Testis (tissue), 2 donors: Measurements from ENCODE around the gene SLC2A5.

Experiments
- POLR2A ChIP-seq: fragments of 450-650 bp; IDR thresholded peaks from one replicate; pipeline ENCODE4 v1.6.1; 2017; ENCODE audit warnings: antibody characterized with exemption, mild to moderate bottlenecking, moderate library complexity
- TF ChIP-seq, protein P1 (sequence below), 3 experiments: fragments of 450-650 bp in 2 of 3; fragments of 200-600 bp in 1 of 3; sonication (generic) in 1 of 3; IDR thresholded peaks; one replicate each; pipeline ENCODE4 v1.5.1; 2016 to 2019; ENCODE audit warnings: antibody characterized with exemption in 3 of 3, mild to moderate bottlenecking in 2 of 3, moderate library complexity in 1 of 3

DNA sequence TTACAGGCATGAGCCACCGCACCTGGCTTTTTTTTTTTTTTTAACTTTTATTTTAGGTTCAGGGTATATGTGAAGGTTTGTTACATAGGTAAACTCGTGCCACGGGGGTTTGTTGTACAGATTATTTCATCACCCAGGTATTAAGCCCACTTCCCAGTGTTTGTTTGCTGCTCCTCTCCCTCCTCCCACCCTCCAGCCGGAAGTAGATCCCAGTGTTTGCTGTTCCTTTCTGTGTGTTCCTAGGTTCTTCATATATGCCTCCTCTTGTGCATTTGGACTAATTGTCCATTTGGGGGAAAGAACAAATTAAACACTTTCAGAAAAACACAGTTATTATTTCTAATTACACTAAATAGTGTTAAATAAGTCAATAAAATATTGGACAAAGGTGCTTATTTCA lies 42.1 kb downstream of the SLC2A5 start:
- TF ChIP-seq, protein P1, sequence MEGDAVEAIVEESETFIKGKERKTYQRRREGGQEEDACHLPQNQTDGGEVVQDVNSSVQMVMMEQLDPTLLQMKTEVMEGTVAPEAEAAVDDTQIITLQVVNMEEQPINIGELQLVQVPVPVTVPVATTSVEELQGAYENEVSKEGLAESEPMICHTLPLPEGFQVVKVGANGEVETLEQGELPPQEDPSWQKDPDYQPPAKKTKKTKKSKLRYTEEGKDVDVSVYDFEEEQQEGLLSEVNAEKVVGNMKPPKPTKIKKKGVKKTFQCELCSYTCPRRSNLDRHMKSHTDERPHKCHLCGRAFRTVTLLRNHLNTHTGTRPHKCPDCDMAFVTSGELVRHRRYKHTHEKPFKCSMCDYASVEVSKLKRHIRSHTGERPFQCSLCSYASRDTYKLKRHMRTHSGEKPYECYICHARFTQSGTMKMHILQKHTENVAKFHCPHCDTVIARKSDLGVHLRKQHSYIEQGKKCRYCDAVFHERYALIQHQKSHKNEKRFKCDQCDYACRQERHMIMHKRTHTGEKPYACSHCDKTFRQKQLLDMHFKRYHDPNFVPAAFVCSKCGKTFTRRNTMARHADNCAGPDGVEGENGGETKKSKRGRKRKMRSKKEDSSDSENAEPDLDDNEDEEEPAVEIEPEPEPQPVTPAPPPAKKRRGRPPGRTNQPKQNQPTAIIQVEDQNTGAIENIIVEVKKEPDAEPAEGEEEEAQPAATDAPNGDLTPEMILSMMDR (IDR thresholded peaks at IDR 0.05) = no peak
- TF ChIP-seq POLR2A = no peak
